Transverse colon (tissue), 4 donors: Measurements from ENCODE around the gene VSIG1. TPM values are rescaled to one million over a fixed set of nuclear protein-coding genes. Genes with fewer than 3 reads are reported as not detected.

Experiments used
- DNase-seq: peaks from one replicate; pipeline ENCODE4 v3.0.0-alpha.2; 2019
- H3K27ac ChIP-seq, 4 donors: fragments of 200-600 bp; sonication (generic); 2 replicates each; pipeline ENCODE4 v1.5.1; 2016 to 2018; ENCODE audit warnings: inconsistent platforms in 4 of 4
- H3K27me3 ChIP-seq: fragments of 200-600 bp; sonication (generic); 2 replicates; pipeline ENCODE4 v1.5.1; 2017; ENCODE audit warnings: inconsistent platforms
- H3K36me3 ChIP-seq, 4 donors: fragments of 200-600 bp; sonication (generic); 2 replicates each; pipeline ENCODE4 v1.5.1; 2017 to 2019; ENCODE audit warnings: inconsistent platforms in 4 of 4
- H3K4me1 ChIP-seq, 4 donors: fragments of 200-600 bp; sonication (generic); 2 replicates each; pipeline ENCODE4 v1.5.1; 2017 to 2020; ENCODE audit warnings: inconsistent platforms in 4 of 4
- H3K4me3 ChIP-seq, 4 donors: fragments of 200-600 bp; sonication (generic); 1 replicate in 1 of 4; 2 replicates in 3 of 4; pipeline versions ENCODE4 v1.5.1 to v1.6.1; 2017 to 2019; ENCODE audit warnings: inconsistent platforms in 4 of 4
- H3K9me3 ChIP-seq, 2 donors: fragments of 200-600 bp; sonication (generic); 2 replicates each; pipeline ENCODE4 v1.5.1; 2017 to 2019; ENCODE audit warnings: inconsistent platforms in 2 of 2
- EP300 ChIP-seq: sonication (generic); formaldehyde crosslinking; IDR thresholded peaks from one replicate; pipeline ENCODE4 v1.6.1; 2017; ENCODE audit warnings: antibody characterized with exemption, low read depth
- POLR2A ChIP-seq: fragments of 450-650 bp; IDR thresholded peaks from one replicate; pipeline ENCODE4 v1.6.1; 2016; ENCODE audit warnings: antibody characterized with exemption, mild to moderate bottlenecking, moderate library complexity
- POLR2AphosphoS5 ChIP-seq, 3 donors: sonication (generic); formaldehyde crosslinking; IDR thresholded peaks; one replicate each; pipeline ENCODE4 v1.6.1; 2016; ENCODE audit warnings: antibody characterized with exemption in 3 of 3
- WGBS, 2 donors: methylation state at CpG; one replicate each; pipeline ENCODE4 v1.1.5; 2018; ENCODE audit warnings: low coverage in 1 of 2; 5-methylcytosine and 5-hydroxymethylcytosine counted together
- in situ Hi-C, 4 donors: fragments of 200-750 bp; cut with MboI; loops; one replicate each; pipeline versions ENCODE4 v1.15.0 to v1.15.1; 2017; ENCODE audit warnings: low sequenced_read_pairs in 3 of 4, low pct_ligation_motif_present in 1 of 4, low pct_unique_long_range_greater_than_20kb in 1 of 4
- intact Hi-C: fragments of 100-400 bp; cut with DNase I; formaldehyde crosslinking; loops from one replicate; pipeline ENCODE4 v1.15.1; 2023; ENCODE audit warnings: low total_unique reads
- total RNA-seq, 4 donors: library from RNA; depleted of rRNA; stranded (reverse); fragments of >200 nt; gene quantifications; one replicate each; pipeline ENCODE4 v1.1.0, GENCODE V29; 2016
- TF ChIP-seq, protein P1 (sequence below), 5 experiments: fragments of 200-600 bp in 3 of 5; fragments of 450-650 bp in 2 of 5; sonication (generic) in 3 of 5; IDR thresholded peaks; 1 replicate in 2 of 5; 2 replicates in 3 of 5; pipeline ENCODE4 v1.5.1; 2016 to 2017; ENCODE audit warnings: antibody characterized with exemption in 5 of 5, inconsistent platforms in 3 of 5, mild to moderate bottlenecking in 2 of 5, moderate library complexity in 1 of 5

VSIG1 gene
- total RNA-seq, 4 donors from 2014 or later, result 0.37 to 0.68 TPM; not detected in 2

GRCh38 chrX:108018656-108019381 lies 26.0 kb upstream of the VSIG1 start:
- no peak for DNase-seq
- TF ChIP-seq POLR2AphosphoS5 (IDR thresholded peaks at IDR 0.05) (no peak), EP300 (no peak), POLR2A (no peak)
- TF ChIP-seq, protein P1, sequence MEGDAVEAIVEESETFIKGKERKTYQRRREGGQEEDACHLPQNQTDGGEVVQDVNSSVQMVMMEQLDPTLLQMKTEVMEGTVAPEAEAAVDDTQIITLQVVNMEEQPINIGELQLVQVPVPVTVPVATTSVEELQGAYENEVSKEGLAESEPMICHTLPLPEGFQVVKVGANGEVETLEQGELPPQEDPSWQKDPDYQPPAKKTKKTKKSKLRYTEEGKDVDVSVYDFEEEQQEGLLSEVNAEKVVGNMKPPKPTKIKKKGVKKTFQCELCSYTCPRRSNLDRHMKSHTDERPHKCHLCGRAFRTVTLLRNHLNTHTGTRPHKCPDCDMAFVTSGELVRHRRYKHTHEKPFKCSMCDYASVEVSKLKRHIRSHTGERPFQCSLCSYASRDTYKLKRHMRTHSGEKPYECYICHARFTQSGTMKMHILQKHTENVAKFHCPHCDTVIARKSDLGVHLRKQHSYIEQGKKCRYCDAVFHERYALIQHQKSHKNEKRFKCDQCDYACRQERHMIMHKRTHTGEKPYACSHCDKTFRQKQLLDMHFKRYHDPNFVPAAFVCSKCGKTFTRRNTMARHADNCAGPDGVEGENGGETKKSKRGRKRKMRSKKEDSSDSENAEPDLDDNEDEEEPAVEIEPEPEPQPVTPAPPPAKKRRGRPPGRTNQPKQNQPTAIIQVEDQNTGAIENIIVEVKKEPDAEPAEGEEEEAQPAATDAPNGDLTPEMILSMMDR (IDR thresholded peaks at IDR 0.05), result no peak
- Histone ChIP-seq H3K4me1 (no peaks in the 10 kb centered on the region), H3K27ac (no peak overlapping the region), H3K27me3 (no peaks in the 10 kb centered on the region), H3K9me3 (no peaks in the 10 kb centered on the region), H3K4me3 (no peak overlapping the region), H3K36me3 (no peaks in the 10 kb centered on the region)
- intact Hi-C loops, result no loop called here
- 58% methylated on average over 4 of the region's 4 CpGs; no CpG with 5 or more reads in 1 of the 2 donors for WGBS, 2 donors
- in situ Hi-C loops, result no loop called here

GRCh38 chrX:108019382-108019875 lies 25.4 kb upstream of the VSIG1 start:
- no peaks in the 10 kb centered on the region for H3K36me3 ChIP-seq
- intact Hi-C loops (no loop called here), in situ Hi-C loops (no loop called here)
- H3K4me3 ChIP-seq, result no peak overlapping the region
- H3K4me1 ChIP-seq, result no peaks in the 10 kb centered on the region
- H3K27me3 ChIP-seq, result no peaks in the 10 kb centered on the region
- H3K27ac ChIP-seq, result no peak overlapping the region
- H3K9me3 ChIP-seq, result no peaks in the 10 kb centered on the region
- 57% methylated on average over 3 of the region's 3 CpGs; no CpG with 5 or more reads in 1 of the 2 donors for WGBS, 2 donors
- no peak for DNase-seq
- TF ChIP-seq, protein P1 (IDR thresholded peaks at IDR 0.05), result no peak
- no peak for TF ChIP-seq POLR2AphosphoS5 (IDR thresholded peaks at IDR 0.05)
- no peak for TF ChIP-seq POLR2A
- no peak for TF ChIP-seq EP300

GRCh38 chrX:108020631-108021030 lies 24.2 kb upstream of the VSIG1 start:
- no peak for DNase-seq
- H3K27ac ChIP-seq, result no peak overlapping the region
- no peak overlapping the region for H3K4me3 ChIP-seq
- H3K36me3 ChIP-seq, result no peaks in the 10 kb centered on the region
- in situ Hi-C loops, result loop anchor here in 1 of 4 donors (10.0 kb wide), 1 partner anchor 54 kb away; no protein-coding TSS in a partner anchor
- TF ChIP-seq, protein P1 (IDR thresholded peaks at IDR 0.05), result peak; percentile 23 to 53 (median 43)
- TF ChIP-seq EP300, result no peak
- no peaks in the 10 kb centered on the region for H3K9me3 ChIP-seq
- no peaks in the 10 kb centered on the region for H3K4me1 ChIP-seq
- intact Hi-C loops, result no loop called here
- no peaks in the 10 kb centered on the region for H3K27me3 ChIP-seq
- WGBS, 2 donors, result 11% methylated on average over 2 of the region's 2 CpGs; no CpG with 5 or more reads in 1 of the 2 donors

GRCh38 chrX:108022491-108023089 lies 22.3 kb upstream of the VSIG1 start:
- Histone ChIP-seq H3K27ac (no peak overlapping the region), H3K4me3 (no peak overlapping the region), H3K36me3 (no peaks in the 10 kb centered on the region), H3K9me3 (no peaks in the 10 kb centered on the region), H3K27me3 (no peaks in the 10 kb centered on the region), H3K4me1 (no peaks in the 10 kb centered on the region)
- in situ Hi-C loops (loop anchor here in 1 of 4 donors (10.0 kb wide), 1 partner anchor 52 kb away; no protein-coding TSS in a partner anchor), intact Hi-C loops (no loop called here)
- TF ChIP-seq, protein P1 (IDR thresholded peaks at IDR 0.05), result no peak
- no peak for TF ChIP-seq POLR2A
- TF ChIP-seq EP300, result no peak
- no peak for TF ChIP-seq POLR2AphosphoS5 (IDR thresholded peaks at IDR 0.05)
- no peak for DNase-seq
- WGBS, 2 donors, result 59% methylated on average over 1 of the region's 1 CpG; no CpG with 5 or more reads in 1 of the 2 donors
